GM12801 (cell line): Measurements from ENCODE around the gene HMGXB3.

ENCODE experiments used
- TF ChIP-seq, protein P1 (sequence below): IDR thresholded peaks from one replicate; pipeline ENCODE4 v1.5.1; 2011; ENCODE audit warnings: control low read depth; ENCODE audit not compliant: insufficient read length; ENCODE audit errors: extremely low read depth

The HMGXB3 gene

DNA sequence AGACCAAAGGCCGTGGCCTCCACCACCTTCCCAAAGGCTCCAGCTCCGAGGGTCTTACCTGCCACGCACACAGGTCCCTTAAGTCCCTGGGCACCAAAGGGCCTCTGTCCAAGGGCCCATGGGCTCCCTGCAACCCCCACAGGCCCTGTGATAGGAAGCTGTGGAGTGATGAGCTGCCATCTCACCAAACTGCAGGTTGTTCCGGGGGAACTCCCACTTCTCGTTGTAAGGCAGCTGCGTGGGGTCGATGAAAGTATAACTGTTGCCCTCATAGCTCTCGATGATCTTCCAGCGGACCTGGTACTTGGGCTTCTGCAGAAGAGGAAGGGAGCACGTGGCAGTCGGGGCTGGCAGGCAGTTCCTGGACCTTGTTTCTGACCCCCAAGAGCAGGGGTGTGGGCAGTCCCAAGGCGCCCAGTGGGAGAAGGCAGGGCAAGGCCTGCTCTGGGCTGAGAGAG lies 61.0 kb downstream of the HMGXB3 start:
- TF ChIP-seq, protein P1, sequence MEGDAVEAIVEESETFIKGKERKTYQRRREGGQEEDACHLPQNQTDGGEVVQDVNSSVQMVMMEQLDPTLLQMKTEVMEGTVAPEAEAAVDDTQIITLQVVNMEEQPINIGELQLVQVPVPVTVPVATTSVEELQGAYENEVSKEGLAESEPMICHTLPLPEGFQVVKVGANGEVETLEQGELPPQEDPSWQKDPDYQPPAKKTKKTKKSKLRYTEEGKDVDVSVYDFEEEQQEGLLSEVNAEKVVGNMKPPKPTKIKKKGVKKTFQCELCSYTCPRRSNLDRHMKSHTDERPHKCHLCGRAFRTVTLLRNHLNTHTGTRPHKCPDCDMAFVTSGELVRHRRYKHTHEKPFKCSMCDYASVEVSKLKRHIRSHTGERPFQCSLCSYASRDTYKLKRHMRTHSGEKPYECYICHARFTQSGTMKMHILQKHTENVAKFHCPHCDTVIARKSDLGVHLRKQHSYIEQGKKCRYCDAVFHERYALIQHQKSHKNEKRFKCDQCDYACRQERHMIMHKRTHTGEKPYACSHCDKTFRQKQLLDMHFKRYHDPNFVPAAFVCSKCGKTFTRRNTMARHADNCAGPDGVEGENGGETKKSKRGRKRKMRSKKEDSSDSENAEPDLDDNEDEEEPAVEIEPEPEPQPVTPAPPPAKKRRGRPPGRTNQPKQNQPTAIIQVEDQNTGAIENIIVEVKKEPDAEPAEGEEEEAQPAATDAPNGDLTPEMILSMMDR = no peak

DNA sequence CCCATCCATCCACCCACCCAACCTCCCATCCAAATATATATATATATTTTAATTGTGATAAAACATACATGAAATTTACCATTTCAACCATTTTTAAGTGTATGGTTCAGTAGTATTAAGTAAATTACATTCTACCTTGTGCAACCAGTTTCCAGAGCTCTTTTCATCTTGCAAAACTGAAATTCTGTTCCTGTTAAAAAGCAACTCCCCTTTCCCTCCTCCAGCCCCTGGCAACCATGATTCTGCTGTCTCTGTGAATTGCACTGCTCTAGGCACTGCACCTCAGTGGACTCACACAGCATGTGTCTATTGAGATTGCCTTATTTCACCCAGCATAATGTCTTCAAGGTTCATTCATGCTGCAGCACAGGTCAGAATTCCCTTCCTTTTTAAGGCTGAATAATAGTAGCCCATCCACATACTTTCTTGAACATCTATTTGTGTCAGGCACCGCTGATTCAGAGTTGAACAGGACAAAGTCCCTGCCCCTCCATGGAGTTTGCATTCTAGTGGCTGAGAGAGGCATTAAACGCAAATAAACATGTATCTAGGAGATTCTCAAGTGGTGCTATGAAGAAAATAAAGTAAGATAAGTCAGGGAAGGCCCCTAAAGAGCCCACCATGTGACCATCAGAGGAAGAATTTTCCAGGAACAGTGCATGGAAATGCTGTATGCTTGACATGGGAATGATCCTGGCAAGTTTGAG lies 61.8 kb downstream of the HMGXB3 start:
- TF ChIP-seq, protein P1 = no peak

DNA sequence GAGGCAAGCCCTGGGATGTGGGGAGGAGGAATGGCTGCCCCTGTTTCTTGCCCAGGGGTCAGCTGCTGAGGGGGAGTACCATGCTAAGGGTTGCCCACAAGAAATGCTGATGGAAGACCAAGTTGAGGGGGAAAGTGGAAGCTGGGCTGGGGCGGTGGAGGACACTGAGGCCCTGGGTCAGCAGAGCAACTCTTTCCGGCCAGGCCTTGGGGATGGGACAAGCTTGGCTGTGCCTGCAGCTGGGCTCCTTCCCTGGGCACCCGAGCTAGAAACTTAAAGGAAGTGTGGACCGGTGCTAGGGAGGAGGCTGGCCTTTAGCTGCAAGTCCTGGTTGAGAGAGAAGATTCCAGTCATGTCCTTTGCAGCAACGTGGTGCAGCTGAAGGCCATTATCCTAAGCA lies 63.1 kb downstream of the HMGXB3 start:
- TF ChIP-seq, protein P1 = no peak

DNA sequence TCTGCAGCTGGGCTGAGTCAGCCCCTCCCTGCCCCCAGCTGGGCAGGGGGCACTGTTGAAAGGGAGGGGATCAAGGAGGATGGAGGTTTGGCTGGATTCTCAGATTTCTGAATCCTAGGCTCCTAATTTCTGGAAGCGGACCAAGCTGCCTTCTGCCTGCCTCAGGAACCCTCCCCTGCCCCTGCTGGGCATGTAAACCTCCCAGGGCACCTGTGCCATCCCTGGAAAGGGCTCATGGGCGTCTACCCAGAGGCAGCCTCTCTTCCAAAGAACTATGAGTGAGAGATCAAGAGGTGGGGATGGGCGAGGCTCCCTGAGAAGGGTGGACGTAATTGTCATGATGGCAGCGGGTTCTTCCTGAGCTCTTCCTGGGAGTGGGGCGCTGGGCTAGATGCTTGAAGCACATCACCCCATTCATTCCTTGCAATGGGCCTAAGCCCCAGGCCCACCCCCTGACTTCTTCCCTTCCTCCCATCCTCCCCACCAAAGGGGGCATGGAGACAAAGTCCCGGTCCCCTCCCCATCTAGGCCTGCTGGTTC lies 64.2 kb downstream of the HMGXB3 start:
- TF ChIP-seq, protein P1 = no peak

DNA sequence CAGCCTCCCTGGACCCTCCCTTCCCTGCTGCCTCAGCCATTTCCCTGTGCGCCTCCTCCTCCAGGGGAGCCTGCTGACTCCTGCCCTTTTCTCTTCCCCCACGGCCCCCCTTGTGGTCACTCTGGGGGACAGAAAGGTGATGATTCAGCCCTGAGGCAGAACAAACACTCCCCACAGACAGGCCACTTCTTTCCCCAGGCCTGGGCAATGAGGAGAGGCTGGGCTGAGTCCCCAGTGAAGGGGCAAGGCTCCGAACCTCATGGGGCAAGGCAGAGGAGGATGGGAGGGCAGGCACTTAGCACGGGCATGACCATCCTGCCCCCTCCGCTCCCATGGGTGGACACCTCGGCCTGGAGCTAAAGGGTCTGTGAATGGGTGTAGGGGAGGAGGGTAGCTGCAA lies 64.8 kb downstream of the HMGXB3 start:
- TF ChIP-seq, protein P1 = no peak

DNA sequence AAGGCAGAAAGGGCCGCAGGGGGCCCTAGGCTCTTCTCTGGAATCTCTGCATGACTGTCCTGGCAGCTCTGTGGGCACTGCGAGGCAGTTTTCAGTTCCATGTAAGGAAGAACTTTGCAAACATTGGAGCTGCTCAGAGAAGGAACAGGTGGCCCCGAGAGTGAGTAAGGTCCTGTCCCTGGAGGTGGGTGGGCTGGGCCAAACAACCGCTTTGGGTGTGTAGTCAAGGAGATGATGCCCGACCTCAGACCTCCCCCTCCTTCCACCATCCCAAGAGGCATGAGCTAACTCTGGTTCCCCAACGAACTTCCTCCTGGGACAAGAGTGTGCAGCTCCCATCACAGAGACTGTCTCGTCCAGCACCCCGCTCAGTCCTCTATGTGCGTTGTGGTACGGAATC lies 65.3 kb downstream of the HMGXB3 start:
- TF ChIP-seq, protein P1 = no peak

DNA sequence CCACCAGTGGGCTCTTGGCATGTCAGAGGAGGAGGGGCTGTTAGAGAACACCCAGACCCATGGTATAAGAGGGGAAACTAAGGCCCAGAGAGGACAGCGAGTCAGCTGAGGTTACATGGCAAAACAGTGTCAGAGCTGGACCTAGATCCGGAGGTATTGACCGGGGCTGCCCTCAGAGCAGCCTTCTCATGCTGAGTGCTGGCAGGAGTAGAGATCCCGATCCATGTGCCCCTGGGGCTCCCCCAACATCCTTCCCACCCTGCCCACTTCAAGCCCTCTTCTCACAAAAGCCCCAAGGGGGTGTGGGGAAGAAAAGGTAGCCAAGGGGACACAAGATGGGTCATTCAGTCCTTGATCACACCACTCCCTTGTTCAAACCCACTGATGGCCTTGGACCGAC lies 65.9 kb downstream of the HMGXB3 start:
- TF ChIP-seq, protein P1 = no peak
